GM21529 (cell line): ENCODE data around the gene APOC1.
"Not testable (repeated sequence)": the region's sequence is repeated elsewhere in the genome, so short reads cannot be mapped to it uniquely, and the experiment has no call there.

Source experiments
- ATAC-seq: cut with Tn5 transposase; IDR thresholded peaks from one replicate; pipeline ENCODE4 v1.9.1; 2021; ENCODE audit not compliant: unreplicated experiment

APOC1 gene

DNA sequence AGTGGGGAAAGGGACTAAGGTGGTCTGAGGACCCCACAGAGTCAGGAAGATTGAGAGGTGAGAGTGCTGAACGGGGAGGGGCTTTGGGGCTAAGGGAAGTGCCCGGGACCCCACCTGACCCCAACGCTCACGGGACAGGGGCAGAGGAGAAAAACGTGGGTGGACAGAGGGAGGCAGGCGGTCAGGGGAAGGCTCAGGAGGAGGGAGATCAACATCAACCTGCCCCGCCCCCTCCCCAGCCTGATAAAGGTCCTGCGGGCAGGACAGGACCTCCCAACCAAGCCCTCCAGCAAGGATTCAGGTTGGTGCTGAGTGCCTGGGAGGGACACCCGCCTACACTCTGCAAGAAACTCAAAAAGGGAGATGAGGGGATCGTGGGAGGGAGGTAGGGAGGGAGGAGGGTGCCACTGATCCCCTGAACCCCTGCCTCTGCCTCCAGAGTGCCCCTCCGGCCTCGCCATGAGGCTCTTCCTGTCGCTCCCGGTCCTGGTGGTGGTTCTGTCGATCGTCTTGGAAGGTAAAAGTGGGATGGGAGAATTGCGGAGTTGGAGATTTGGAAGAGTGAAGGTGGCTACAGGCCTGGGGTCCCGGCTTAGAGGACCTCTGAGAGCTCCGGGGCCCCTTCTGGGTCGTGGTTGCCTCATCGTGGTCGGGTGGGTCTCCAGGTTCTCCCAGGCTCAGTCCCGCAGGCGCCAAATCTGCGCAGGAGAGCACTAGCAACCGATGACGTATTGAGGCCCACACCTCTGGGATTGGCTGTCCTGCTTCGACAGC is at the start of gene APOC1:
Gene APOC1, plus strand, starts transcription at position 176 of the 774 bp plus-strand sequence. Its CDS starts 284 bp downstream, at position 460.
- peak; percentile 94 for ATAC-seq

DNA sequence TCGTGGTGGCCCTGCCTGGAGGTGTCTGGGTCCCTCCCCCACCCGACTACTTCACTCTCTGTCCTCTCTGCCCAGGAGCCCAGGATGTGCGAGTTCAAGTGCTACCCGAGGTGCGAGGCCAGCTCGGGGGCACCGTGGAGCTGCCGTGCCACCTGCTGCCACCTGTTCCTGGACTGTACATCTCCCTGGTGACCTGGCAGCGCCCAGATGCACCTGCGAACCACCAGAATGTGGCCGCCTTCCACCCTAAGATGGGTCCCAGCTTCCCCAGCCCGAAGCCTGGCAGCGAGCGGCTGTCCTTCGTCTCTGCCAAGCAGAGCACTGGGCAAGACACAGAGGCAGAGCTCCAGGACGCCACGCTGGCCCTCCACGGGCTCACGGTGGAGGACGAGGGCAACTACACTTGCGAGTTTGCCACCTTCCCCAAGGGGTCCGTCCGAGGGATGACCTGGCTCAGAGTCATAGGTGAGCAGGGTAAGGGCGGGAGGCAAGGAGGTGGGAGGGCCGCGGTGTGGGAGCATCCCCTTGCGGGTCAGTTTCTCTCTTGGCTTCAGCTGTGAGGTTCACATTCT is 49.1 kb upstream of the APOC1 start:
- no peak for ATAC-seq

DNA sequence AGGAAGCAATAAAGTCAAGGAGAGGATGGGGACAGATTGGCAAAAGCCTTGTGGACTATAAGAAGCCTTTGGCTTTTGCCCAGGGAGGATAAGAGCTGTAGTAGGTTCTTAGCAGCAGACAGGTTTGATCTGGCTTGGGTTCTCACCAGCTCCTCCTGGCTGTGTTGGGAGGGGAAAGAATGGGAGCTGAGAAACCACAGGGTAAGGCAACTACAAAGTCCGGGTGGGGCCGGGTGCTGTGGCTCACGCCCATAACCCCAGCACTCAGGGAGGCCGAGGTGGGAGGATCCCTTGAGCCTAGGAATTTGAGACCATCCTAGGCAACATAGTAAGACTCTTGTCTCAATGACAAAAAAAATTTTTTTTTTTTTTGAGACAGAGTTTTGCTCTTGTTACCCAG is 47.7 kb upstream of the APOC1 start:
- ATAC-seq = no peak

DNA sequence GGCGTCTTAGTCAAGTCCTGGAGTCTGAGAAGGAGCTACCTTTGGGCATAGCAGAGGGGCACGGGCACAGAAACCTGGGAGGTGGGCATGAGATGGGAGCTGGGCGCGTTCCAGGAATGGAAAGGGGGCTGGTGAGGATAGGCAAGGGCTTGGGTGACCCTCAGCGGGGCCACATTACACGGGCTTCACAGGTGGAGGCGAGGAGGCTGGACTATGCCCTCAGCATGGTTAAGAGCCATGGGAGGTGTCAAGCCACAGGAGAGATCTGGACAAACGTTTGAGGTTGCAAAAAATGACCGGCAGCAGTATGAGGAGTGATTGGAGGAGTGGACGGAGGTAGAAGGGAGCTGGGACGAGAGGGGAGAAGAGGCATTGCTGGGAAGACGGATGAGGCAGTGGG is 46.8 kb upstream of the APOC1 start:
- ATAC-seq = no peak

DNA sequence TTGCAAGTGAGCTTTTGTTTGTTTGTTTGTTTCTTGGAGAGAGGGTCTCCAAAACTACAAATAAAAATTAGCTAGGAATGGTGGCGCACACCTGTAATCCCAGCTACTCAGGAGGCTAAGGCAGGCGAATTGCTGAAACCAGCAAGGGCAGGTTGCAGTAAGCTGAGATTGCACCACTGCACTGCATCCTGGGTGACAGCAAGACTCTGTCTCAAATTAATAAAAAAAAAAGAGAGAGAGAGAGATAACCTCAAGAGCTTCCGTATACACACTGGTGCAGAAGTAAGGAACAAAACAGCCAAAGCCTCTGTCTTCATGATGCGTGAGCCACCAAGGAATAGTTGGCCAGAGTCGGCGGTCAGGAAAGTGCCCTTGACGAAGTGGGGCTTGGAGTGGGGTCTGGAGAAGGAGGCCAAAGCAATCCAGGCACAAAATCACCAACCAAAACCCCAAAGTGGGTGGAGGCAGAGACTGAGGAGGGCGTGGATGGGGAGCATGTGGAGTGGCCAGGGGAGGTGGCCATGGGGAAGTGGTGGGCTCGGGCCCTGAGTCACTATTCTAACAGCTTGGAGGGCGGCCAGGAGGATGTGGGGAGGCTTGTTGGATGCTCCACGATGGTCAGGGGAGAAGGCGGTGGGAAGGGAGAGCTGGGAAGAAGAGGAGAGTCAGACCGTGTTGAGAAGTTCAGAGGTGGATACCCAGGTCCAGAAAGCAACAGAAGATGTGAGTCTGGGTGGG is 44.5 kb upstream of the APOC1 start:
- no peak for ATAC-seq

DNA sequence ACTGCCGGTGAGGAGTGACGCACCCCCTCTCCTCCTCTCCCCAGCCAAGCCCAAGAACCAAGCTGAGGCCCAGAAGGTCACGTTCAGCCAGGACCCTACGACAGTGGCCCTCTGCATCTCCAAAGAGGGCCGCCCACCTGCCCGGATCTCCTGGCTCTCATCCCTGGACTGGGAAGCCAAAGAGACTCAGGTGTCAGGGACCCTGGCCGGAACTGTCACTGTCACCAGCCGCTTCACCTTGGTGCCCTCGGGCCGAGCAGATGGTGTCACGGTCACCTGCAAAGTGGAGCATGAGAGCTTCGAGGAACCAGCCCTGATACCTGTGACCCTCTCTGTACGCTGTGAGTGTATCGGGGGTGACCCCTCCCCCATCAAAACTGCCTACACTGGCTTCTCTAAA is 42.6 kb upstream of the APOC1 start:
- ATAC-seq = no peak

DNA sequence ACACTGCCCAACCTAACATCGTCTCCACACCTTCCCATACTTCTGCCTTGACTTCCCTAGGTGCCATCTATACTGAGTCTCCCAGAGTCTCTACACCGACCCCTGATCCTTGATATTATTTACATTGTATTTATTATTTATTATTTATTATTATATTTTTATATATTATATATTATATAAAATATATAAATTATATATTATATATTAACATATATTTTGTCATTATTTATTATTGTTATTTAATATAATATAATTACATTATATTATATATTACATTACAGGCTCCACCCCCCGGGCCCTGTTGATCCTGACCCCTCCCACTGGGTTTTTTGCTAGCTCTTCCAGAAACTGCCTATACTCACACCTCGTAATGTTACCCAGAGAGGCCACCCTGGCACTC is 41.7 kb upstream of the APOC1 start:
- ATAC-seq = no peak

DNA sequence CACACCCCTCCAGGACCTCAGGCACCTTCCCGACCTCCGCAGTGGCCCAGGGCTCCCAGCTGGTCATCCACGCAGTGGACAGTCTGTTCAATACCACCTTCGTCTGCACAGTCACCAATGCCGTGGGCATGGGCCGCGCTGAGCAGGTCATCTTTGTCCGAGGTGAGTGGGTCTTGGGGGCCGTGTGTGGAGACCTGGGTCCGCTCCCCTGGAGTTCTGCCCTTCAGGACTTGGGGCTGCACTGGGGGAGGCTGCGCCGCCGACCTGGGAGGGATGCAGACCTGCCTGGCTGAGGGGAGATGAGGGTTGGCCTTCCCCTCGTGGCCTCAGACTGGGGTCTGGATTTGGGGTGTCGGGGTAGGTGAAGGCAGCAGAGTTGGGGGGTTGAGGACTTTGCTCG is 40.1 kb upstream of the APOC1 start:
- no peak for ATAC-seq

DNA sequence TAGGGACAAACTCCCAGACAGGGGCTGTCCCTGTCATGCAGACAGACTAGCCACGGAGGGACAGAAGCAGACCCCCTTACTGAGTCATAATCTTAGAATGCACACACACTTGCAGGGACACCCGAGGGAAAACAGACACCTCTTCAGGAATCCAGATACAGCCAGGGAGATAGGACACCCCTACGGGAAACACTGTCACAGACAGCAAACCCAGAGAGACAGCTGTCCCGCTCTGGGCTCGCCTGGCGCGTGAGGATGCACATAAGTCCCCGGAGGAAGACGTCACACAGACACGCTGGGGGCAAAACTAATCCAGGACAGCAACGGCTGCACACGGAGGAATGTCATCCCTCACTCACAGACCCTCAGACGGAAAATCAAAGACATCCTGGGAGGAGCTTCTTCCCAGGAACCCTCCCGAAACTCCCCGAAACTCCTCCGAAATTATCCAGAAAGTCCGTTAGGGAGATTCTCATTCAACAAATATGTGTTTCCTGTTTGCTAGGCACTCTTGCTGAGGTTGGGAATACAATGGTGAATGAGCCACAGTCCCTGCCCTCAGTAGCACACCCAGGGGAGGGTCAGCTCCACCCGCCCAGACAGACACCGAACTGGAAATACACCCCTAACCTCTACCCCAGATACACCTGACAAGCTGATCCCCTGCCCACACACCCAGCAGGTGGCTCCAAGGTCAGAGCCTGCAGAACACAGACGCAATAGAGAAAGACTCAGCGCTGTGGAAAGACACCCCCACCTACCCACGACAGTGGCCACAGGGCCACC is 38.5 kb upstream of the APOC1 start:
- ATAC-seq = no peak

DNA sequence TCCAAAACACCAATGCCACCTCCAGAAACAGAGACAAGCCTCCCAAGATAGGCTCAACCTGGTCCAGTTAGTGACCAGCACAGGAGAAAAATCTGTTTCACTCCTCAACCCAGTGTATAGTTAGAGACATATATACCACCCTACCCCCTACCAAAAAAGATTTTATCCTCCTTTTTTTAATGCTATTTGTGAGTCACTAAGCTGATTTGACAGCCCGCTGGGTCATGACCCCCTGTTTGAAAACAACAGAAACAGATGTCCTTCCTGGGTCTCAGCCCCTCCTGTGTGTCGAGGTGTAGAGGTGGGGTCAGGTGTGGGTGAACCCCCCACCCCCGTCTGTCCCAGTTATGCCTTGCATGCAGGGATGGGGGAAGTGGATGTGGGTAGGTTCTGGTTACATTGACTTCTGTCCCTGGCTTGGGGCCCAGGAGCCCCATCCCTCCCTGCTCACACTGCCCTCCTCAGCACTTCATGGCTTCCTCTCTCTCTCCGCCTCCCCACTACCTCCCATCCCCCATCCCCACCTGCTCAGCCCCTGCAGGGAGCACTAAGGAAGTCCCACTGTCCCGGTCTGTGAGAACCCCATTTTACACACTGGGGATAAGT is 37.4 kb upstream of the APOC1 start:
- no peak for ATAC-seq

DNA sequence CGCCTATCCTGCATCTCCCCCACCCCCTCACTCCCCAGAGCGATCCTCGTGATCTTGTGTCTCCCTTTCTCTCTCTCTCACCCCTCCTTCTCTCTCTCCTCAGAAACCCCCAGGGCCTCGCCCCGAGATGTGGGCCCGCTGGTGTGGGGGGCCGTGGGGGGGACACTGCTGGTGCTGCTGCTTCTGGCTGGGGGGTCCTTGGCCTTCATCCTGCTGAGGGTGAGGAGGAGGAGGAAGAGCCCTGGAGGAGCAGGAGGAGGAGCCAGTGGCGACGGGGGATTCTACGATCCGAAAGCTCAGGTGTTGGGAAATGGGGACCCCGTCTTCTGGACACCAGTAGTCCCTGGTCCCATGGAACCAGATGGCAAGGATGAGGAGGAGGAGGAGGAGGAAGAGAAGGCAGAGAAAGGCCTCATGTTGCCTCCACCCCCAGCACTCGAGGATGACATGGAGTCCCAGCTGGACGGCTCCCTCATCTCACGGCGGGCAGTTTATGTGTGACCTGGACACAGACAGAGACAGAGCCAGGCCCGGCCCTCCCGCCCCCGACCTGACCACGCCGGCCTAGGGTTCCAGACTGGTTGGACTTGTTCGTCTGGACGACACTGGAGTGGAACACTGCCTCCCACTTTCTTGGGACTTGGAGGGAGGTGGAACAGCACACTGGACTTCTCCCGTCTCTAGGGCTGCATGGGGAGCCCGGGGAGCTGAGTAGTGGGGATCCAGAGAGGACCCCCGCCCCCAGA is 36.1 kb upstream of the APOC1 start:
- ATAC-seq = no peak

DNA sequence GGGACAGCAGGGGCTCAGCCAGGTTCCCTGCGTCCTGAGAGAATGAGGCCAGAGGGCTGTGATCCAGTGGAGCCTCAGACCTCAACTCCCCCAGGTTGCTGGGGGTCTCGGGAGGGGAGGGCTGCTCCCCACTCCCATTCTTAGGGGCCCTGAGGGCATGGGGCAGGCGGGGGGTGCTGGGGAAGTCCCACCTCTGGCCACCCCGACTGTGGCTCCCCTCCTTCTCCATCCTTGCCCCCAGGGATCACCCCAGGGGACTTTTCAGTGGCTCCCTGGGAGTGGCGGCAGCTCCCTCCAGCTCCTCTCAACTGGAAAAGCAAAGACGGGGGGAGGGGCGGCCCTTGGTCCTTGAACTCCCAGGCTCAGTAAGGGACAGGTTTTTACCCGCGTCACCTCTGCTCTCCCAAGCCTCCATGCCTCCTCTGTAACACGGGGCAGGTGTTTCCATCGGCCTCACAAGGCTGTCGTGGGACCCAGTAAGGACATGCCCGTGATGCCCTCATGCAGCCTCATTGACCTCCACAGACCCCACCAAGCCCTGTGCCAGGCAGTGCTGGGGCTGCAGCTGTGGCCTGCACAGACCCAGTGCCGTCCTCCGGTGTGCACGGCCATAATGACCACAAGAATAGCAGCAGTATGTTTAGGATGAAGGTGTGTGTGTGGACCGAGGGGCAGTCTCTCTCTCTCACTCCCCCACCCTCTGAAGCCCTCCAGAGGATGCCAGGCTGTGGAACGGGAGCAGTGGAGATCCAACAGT is 34.9 kb upstream of the APOC1 start:
- ATAC-seq = no peak

DNA sequence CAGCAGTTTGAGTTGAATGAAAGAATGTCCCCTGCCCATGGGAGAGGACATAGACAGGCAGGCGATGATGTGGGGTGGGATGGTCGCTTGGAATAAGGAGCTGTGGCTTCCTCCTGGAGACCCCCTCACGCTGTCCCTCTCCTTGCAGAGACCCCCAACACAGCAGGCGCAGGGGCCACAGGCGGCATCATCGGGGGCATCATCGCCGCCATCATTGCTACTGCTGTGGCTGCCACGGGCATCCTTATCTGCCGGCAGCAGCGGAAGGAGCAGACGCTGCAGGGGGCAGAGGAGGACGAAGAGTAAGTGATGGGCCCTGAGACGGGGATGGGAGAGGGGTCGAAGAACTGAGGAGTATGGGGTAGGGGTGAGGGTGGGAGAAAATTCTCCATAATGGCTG is 32.3 kb upstream of the APOC1 start:
- no peak for ATAC-seq

DNA sequence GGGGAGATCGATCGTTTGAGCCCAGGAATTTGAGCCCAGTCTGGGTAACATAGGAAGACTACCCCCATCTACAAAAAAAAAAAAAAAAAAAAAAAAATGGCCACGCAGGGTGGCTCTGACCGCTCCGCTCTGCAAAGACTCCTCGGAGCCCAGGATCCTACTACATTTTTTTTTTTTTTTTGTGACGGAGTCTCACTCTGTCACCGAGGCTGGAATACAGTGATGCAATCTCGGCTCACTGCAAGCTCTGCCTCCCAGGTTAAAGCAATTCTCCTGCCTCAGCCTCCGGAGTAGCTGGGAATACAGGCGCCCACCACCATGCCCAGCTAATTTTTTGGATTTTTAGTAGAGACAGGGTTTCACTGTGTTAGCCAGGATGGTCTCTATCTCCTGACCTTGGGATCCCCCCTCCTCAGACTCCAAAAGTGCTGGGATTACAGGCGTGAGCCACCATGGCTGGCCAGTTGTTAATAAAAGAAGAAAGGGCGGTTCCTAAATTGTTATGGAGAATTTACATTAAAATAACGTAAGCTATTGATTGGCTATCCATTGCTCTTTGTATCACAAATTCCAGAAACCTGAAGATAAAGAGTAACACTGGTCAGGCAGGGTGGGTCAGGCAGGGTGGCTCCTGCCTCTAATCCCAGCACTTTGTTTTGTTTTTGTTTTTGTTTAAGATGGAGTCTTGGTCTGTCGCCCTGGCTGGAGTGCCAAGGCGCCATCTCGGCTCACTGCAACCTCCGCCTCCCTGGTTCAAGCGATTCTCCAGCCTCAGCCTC is 31.6 kb upstream of the APOC1 start:
- ATAC-seq = not testable (repeated sequence)

DNA sequence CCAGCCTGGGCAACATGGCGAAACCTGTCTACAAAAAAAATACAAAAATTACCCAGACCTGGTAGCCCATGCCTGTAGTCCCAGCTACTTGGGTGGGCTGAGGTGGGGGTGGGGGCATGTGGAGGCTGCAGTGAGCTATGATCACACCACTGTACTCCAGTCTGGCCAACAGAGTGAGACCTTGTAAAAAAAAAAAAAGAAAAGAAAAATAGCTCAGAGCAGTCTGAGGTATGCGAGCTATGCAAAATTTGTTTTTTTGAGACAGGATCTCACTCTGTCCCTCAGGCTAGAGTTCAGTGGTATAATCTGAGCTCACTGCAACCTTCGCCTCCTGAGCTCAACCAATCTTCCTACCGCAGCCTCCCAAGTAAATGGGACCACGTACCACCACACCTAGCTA is 30.5 kb upstream of the APOC1 start:
- ATAC-seq = no peak

DNA sequence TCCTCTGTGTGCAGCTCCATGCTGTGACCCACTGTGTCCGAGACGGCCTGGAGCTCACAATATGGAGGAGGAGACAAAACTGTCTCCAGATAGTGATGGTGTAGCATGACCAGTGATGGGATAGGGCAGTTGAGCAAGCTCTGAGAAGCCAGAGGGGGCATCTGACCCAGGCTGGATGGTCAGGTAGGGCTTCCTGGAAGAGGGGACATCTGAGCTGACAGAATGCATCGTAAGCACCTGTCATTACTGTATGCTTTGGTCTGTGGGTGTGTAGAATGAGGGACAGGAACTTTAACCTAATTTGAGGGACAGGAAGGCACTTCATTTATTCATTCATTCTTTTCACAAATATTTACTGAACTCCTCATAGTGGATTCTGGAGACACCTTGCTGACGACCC is 29.8 kb upstream of the APOC1 start:
- no peak for ATAC-seq

DNA sequence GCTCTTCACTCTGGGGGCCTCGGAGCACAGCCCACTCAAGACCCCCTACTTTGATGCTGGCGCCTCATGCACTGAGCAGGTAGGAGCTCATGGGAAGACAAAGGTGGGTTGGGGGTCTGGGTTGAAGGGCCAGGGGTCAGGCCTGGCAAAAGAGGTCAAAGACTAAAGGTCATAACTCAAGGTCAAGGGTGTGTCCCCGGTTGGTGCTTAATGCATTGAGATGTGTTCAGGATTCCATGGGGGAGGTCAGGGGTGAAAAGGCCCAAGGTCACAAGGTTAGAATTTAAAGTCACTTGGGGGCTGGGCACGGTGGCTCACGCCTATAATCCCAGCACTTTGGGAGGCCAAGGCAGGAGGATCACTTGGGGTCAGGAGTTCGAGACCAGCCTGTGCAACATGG is 28.3 kb upstream of the APOC1 start:
- no peak for ATAC-seq

DNA sequence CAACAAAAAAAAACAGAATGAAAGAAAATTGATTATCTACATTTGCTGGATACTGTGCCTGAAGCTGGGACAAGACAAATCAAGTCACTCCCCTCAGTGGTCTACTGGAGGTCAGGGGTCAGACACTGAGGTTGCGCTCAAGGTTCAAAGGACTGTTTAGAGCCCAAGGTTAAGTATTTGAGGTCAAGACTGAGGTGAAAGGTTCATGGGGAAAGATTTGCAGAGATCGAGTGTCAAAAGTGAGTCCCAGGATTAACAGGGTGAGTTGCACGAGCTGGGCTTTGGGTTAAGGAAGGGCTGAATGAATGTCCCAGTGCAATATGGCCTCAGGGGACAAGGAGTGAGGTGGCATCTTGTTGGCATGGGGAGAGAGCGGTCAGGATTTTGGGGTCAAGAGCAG is 26.8 kb upstream of the APOC1 start:
- ATAC-seq = no peak

DNA sequence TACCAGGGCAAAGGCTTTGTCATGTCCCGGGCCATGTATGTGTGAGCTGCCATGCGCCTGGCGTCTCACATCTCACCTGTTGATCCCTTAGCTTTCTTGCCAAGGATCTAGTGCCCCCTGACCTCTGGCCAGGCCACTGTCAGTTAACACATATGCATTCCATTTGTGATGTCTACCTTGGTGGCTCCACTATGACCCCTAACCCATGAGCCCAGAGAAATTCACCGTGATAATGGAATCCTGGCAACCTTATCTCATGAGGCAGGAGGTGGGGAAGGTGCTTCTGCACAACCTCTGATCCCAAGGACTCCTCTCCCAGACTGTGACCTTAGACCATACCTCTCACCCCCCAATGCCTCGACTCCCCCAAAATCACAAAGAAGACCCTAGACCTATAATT is 26.1 kb upstream of the APOC1 start:
- ATAC-seq = not testable (repeated sequence)
